Stomach (tissue), 9 donors: ENCODE measurements around the gene SELL. TPM values are rescaled to one million over a fixed set of nuclear protein-coding genes. Genes with fewer than 3 reads are reported as not detected.
"Not testable (repeated sequence)": the region's sequence is repeated elsewhere in the genome, so short reads cannot be mapped to it uniquely, and the experiment has no call there.

Experiments used
- DNase-seq, 2 donors: peaks; one replicate each; pipeline versions ENCODE4 v3.0.0 to v3.0.0-alpha.2; 2013 to 2019
- H3K27ac ChIP-seq, 5 donors: fragments of 200-600 bp in 4 of 5; sonication (generic) in 4 of 5; one replicate each; pipeline ENCODE4 v1.5.1; 2013 to 2019; ENCODE audit warnings: mild to moderate bottlenecking in 1 of 5, moderate library complexity in 1 of 5
- H3K27me3 ChIP-seq, 3 donors: fragments of 200-600 bp; sonication (generic); one replicate each; pipeline ENCODE4 v1.5.1; 2017 to 2019; ENCODE audit warnings: mixed run types in 1 of 3
- H3K36me3 ChIP-seq, 4 donors: fragments of 200-600 bp; sonication (generic); 1 replicate in 3 of 4; 2 replicates in 1 of 4; pipeline ENCODE4 v1.5.1; 2016 to 2019
- H3K4me1 ChIP-seq, 4 donors: fragments of 200-600 bp; sonication (generic); one replicate each; pipeline ENCODE4 v1.5.1; 2016 to 2019
- H3K4me3 ChIP-seq, 4 donors: fragments of 200-600 bp; sonication (generic) in 3 of 4; one replicate each; pipeline ENCODE4 v1.5.1; 2016 to 2019; ENCODE audit warnings: mild to moderate bottlenecking in 1 of 4
- H3K9me3 ChIP-seq, 4 donors: fragments of 200-600 bp; sonication (generic); one replicate each; pipeline ENCODE4 v1.5.1; 2016 to 2019
- CTCF ChIP-seq, 7 experiments: fragments of 450-650 bp in 4 of 7; fragments of 200-600 bp in 3 of 7; sonication (generic) in 3 of 7; IDR thresholded peaks; one replicate each; pipeline ENCODE4 v1.5.1; 2016 to 2019; ENCODE audit warnings: antibody characterized with exemption in 7 of 7, control low read depth in 2 of 7, mild to moderate bottlenecking in 1 of 7
- EP300 ChIP-seq: sonication (generic); formaldehyde crosslinking; IDR thresholded peaks from one replicate; pipeline ENCODE4 v1.6.1; 2017; ENCODE audit warnings: antibody characterized with exemption
- POLR2A ChIP-seq, 4 donors: fragments of 450-650 bp; IDR thresholded peaks; one replicate each; pipeline ENCODE4 v1.6.1; 2016; ENCODE audit warnings: antibody characterized with exemption in 4 of 4, control low read depth in 2 of 4, mild to moderate bottlenecking in 1 of 4, moderate library complexity in 1 of 4
- POLR2AphosphoS5 ChIP-seq, 3 donors: sonication (generic); formaldehyde crosslinking; IDR thresholded peaks; one replicate each; pipeline ENCODE4 v1.6.1; 2016; ENCODE audit warnings: antibody characterized with exemption in 3 of 3
- WGBS, 5 donors: extraction: QIAGEN DNeasy Blood & Tissue Kit in 3 of 5; methylation state at CpG; one replicate each; pipeline versions ENCODE4 v1.1.5 to v1.1.7; 2013 to 2018; 5-methylcytosine and 5-hydroxymethylcytosine counted together
- intact Hi-C: fragments of 100-400 bp; cut with DNase I; formaldehyde crosslinking; loops from one replicate; pipeline ENCODE4 v1.15.1; 2023; ENCODE audit warnings: low total_unique reads
- polyA plus RNA-seq, 3 donors: library from polyadenylated mRNA; stranded (reverse); fragments of 200-250 nt; gene quantifications; one replicate each; pipeline ENCODE4 v1.2.3, GENCODE V29; 2013
- total RNA-seq, 5 donors: library from RNA; depleted of rRNA; stranded (reverse); fragments of >200 nt; gene quantifications; one replicate each; pipeline versions ENCODE4 v1.1.0 to v1.2.3, GENCODE V29; 2014 to 2016
- donor health status: healthy with polysubstance abuse.
- donor health status: Bipolar disorder and iron deficiency.
- donor health status: healthy.

The SELL gene
- total and polyA plus RNA-seq, 8 donors, result 1.1 to 11.9 (median 2.9) TPM; not detected in 3

GRCh38 chr1:169726851-169727250, 15.4 kb upstream of the SELL start:
- Histone ChIP-seq H3K27ac (peak overlapping the region in 1 of 5 donors; percentile 10), H3K27me3 (no peaks in the 10 kb centered on the region), H3K9me3 (no peaks in the 10 kb centered on the region), H3K4me1 (no peaks in the 10 kb centered on the region), H3K36me3 (no peaks in the 10 kb centered on the region), H3K4me3 (no peak overlapping the region)
- TF ChIP-seq POLR2AphosphoS5 (IDR thresholded peaks at IDR 0.05) (no peak), POLR2A (IDR thresholded peaks at IDR 0.05) (no peak), EP300 (no peak), CTCF (IDR thresholded peaks at IDR 0.05) (no peak)
- WGBS, 5 donors, result 46 to 58% (median 50%) methylated on average over 3 of the region's 3 CpGs
- peak in 1 of 2 donors; percentile 22 for DNase-seq
- intact Hi-C loops, result no loop called here

- no peaks in the 10 kb centered on the region for H3K36me3 ChIP-seq
- DNase-seq, result no peak
- WGBS, 5 donors, result 72 to 86% (median 78%) methylated on average over 3 of the region's 3 CpGs
- no peak overlapping the region for H3K4me3 ChIP-seq
- no peak for TF ChIP-seq POLR2AphosphoS5 (IDR thresholded peaks at IDR 0.05)
- TF ChIP-seq POLR2A (IDR thresholded peaks at IDR 0.05), result no peak
- intact Hi-C loops, result no loop called here
- H3K4me1 ChIP-seq, result no peaks in the 10 kb centered on the region
- no peak overlapping the region for H3K27ac ChIP-seq
- H3K27me3 ChIP-seq, result no peaks in the 10 kb centered on the region
- H3K9me3 ChIP-seq, result no peaks in the 10 kb centered on the region
Observed at GRCh38 chr1:169725930-169726329, 14.5 kb upstream of the SELL start.

GRCh38 chr1:169724168-169724567, 12.7 kb upstream of the SELL start:
- H3K4me1 ChIP-seq, result no peaks in the 10 kb centered on the region
- H3K4me3 ChIP-seq, result no peak overlapping the region
- 49 to 67% (median 62%) methylated on average over 4 of the region's 4 CpGs for WGBS, 5 donors
- intact Hi-C loops, result no loop called here
- no peaks in the 10 kb centered on the region for H3K27me3 ChIP-seq
- no peaks in the 10 kb centered on the region for H3K36me3 ChIP-seq
- no peak for TF ChIP-seq EP300
- TF ChIP-seq CTCF (IDR thresholded peaks at IDR 0.05), result no peak
- TF ChIP-seq POLR2AphosphoS5 (IDR thresholded peaks at IDR 0.05), result no peak
- no peak for TF ChIP-seq POLR2A (IDR thresholded peaks at IDR 0.05)
- no peak overlapping the region for H3K27ac ChIP-seq
- no peak for DNase-seq
- no peaks in the 10 kb centered on the region for H3K9me3 ChIP-seq

- Histone ChIP-seq H3K36me3 (no peaks in the 10 kb centered on the region), H3K4me3 (no peak overlapping the region), H3K27ac (no peak overlapping the region), H3K4me1 (no peaks in the 10 kb centered on the region), H3K9me3 (no peaks in the 10 kb centered on the region), H3K27me3 (no peaks in the 10 kb centered on the region)
- intact Hi-C loops, result no loop called here
- DNase-seq, result no peak
- TF ChIP-seq CTCF (IDR thresholded peaks at IDR 0.05) (no peak), POLR2A (IDR thresholded peaks at IDR 0.05) (no peak), POLR2AphosphoS5 (IDR thresholded peaks at IDR 0.05) (no peak), EP300 (no peak)
- 81 to 90% (median 89%) methylated on average over 2 of the region's 2 CpGs for WGBS, 5 donors
Observed at GRCh38 chr1:169723763-169724162, 12.3 kb upstream of the SELL start.

GRCh38 chr1:169722779-169723178, 11.4 kb upstream of the SELL start:
- TF ChIP-seq CTCF (IDR thresholded peaks at IDR 0.05), result no peak
- TF ChIP-seq EP300, result no peak
- no peak for TF ChIP-seq POLR2A (IDR thresholded peaks at IDR 0.05)
- TF ChIP-seq POLR2AphosphoS5 (IDR thresholded peaks at IDR 0.05), result no peak
- no peaks in the 10 kb centered on the region for H3K36me3 ChIP-seq
- H3K27me3 ChIP-seq, result no peaks in the 10 kb centered on the region

GRCh38 chr1:169715100-169715499, 3.7 kb upstream of the SELL start:
- intact Hi-C loops, DNase-seq, H3K27ac ChIP-seq, H3K4me3 ChIP-seq, H3K27me3 ChIP-seq, H3K36me3 ChIP-seq: not testable (repeated sequence)
- 63 to 90% (median 83%) methylated on average over 2 of the region's 2 CpGs for WGBS, 5 donors
- H3K4me1 ChIP-seq, result peaks cover 0 to 11% (median 9%) of the 10 kb centered on the region in 4 donors
- H3K9me3 ChIP-seq, result peaks cover 0 to 13% (median 6%) of the 10 kb centered on the region in 4 donors

More at GRCh38 chr1:169722779-169723178, 11.4 kb upstream of the SELL start:
- intact Hi-C loops, result no loop called here
- no peak overlapping the region for H3K27ac ChIP-seq
- no peaks in the 10 kb centered on the region for H3K9me3 ChIP-seq
- H3K4me1 ChIP-seq, result no peaks in the 10 kb centered on the region
- DNase-seq, result no peak
- H3K4me3 ChIP-seq, result no peak overlapping the region

GRCh38 chr1:169713090-169713489, 1.7 kb upstream of the SELL start:
- peaks cover 0 to 13% (median 6%) of the 10 kb centered on the region in 4 donors for H3K9me3 ChIP-seq
- H3K4me3 ChIP-seq, H3K36me3 ChIP-seq, H3K27me3 ChIP-seq, intact Hi-C loops, H3K27ac ChIP-seq, DNase-seq: not testable (repeated sequence)
- peaks cover 0 to 11% (median 9%) of the 10 kb centered on the region in 4 donors for H3K4me1 ChIP-seq
- 80 to 86% (median 84%) methylated on average over 5 of the region's 5 CpGs for WGBS, 5 donors
